ENCODE data around the gene ARHGAP35. TPM values are rescaled to one million over a fixed set of nuclear protein-coding genes. Genes with fewer than 3 reads are reported as not detected.

The ARHGAP35 gene
- total RNA-seq, 1 experiment from 2014 or later: 24.7 TPM

Other genes with a start within 250 kb of the ARHGAP35 start
- gene PTGIR, start 235.9 kb upstream of the ARHGAP35 start, total RNA-seq (2014; rRNA removed; shearing (Covaris generic)): not detected in 2 replicates
- not detected in 2 replicates for gene GNG8, start 224.8 kb upstream of the ARHGAP35 start, total RNA-seq (2014; rRNA removed; shearing (Covaris generic))
- 2.4 and 4.4 TPM in 2 replicates for gene DACT3, start 199.8 kb upstream of the ARHGAP35 start, total RNA-seq (2014; rRNA removed; shearing (Covaris generic))
- gene PRKD2, start 143.9 kb upstream of the ARHGAP35 start, total RNA-seq (2014; rRNA removed; shearing (Covaris generic)): 7.3 and 7.8 TPM in 2 replicates
- 48.7 and 63.9 TPM in 2 replicates for gene FKRP, start 114.9 kb upstream of the ARHGAP35 start, total RNA-seq (2014; rRNA removed; shearing (Covaris generic))
- gene STRN4, start 114.5 kb upstream of the ARHGAP35 start, total RNA-seq (2014; rRNA removed; shearing (Covaris generic)): 91.1 and 112 TPM in 2 replicates
- 112 and 135 TPM in 2 replicates for gene SLC1A5, start 72.4 kb upstream of the ARHGAP35 start, total RNA-seq (2014; rRNA removed; shearing (Covaris generic))
- gene AP2S1, start 10.2 kb upstream of the ARHGAP35 start, total RNA-seq (2014; rRNA removed; shearing (Covaris generic)): 286 and 304 TPM in 2 replicates
- not detected in 2 replicates for gene NPAS1, start 158.8 kb downstream of the ARHGAP35 start, total RNA-seq (2014; rRNA removed; shearing (Covaris generic))
- gene TMEM160, start 187.6 kb downstream of the ARHGAP35 start, total RNA-seq (2014; rRNA removed; shearing (Covaris generic)): 66.3 and 129 TPM in 2 replicates